ENCODE data around the gene ZNF33B.

Gene ZNF33B

DNA sequence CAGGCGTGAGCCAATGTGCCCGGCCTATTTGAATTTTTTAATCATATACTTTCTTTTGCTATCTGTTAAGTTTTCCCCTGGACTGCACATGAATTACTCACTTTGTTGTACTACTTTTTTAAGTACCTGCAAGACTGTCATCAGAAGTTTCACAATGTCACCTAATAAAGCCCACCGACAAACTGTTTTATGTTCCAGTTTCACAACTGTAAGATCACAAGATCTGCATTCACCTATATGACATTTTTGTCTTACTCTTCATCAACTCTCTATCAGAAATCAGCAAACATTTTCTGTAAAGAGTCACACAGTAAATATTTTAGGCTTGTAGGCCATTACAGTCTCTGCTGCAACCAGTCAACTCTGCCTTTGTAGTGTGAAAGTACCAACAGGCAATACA is 88.5 kb downstream of the ZNF33B start:
- ATAC-seq, result no peak
- TF ChIP-seq ZNF8 (CRISPR knock-in tag; IDR thresholded peaks at IDR 0.05) (no peak), ZNF565 (CRISPR knock-in tag; conservative IDR thresholded peaks at IDR 0.05; ENCODE audit: low read depth) (no peak), GLIS3 (CRISPR knock-in tag; IDR thresholded peaks at IDR 0.05) (no peak)
- TF ChIP-seq, protein P1, sequence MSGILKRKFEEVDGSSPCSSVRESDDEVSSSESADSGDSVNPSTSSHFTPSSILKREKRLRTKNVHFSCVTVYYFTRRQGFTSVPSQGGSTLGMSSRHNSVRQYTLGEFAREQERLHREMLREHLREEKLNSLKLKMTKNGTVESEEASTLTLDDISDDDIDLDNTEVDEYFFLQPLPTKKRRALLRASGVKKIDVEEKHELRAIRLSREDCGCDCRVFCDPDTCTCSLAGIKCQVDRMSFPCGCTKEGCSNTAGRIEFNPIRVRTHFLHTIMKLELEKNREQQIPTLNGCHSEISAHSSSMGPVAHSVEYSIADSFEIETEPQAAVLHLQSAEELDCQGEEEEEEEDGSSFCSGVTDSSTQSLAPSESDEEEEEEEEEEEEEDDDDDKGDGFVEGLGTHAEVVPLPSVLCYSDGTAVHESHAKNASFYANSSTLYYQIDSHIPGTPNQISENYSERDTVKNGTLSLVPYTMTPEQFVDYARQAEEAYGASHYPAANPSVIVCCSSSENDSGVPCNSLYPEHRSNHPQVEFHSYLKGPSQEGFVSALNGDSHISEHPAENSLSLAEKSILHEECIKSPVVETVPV (CRISPR knock-in tag; IDR thresholded peaks at IDR 0.05), result no peak

DNA sequence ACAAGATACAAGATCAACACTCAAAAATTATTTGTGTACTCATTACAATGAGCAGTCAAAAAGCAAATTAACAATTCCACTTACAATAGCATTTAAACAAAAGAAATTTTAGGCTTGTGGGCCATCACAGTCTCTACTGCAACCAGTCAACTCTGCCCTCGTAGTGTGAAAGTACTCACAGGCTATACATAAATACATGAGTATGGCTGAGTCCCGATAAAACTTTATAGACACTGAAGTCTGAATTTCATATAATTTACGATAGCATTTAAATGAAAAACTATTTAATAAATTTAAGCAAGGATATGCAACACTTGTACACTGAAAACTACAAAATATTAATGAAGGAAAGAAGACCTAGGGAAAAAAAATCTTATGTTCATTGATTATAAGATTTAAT is 90.1 kb downstream of the ZNF33B start:
- no peak for ATAC-seq
- TF ChIP-seq ZNF565 (CRISPR knock-in tag; conservative IDR thresholded peaks at IDR 0.05; ENCODE audit: low read depth), result no peak
- TF ChIP-seq OSR1 (CRISPR knock-in tag; IDR thresholded peaks at IDR 0.05), result no peak
- TF ChIP-seq, protein P2, sequence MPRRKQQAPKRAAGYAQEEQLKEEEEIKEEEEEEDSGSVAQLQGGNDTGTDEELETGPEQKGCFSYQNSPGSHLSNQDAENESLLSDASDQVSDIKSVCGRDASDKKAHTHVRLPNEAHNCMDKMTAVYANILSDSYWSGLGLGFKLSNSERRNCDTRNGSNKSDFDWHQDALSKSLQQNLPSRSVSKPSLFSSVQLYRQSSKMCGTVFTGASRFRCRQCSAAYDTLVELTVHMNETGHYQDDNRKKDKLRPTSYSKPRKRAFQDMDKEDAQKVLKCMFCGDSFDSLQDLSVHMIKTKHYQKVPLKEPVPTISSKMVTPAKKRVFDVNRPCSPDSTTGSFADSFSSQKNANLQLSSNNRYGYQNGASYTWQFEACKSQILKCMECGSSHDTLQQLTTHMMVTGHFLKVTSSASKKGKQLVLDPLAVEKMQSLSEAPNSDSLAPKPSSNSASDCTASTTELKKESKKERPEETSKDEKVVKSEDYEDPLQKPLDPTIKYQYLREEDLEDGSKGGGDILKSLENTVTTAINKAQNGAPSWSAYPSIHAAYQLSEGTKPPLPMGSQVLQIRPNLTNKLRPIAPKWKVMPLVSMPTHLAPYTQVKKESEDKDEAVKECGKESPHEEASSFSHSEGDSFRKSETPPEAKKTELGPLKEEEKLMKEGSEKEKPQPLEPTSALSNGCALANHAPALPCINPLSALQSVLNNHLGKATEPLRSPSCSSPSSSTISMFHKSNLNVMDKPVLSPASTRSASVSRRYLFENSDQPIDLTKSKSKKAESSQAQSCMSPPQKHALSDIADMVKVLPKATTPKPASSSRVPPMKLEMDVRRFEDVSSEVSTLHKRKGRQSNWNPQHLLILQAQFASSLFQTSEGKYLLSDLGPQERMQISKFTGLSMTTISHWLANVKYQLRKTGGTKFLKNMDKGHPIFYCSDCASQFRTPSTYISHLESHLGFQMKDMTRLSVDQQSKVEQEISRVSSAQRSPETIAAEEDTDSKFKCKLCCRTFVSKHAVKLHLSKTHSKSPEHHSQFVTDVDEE (CRISPR knock-in tag; IDR thresholded peaks at IDR 0.05), result no peak
- no peak for TF ChIP-seq TCF4 (CRISPR knock-in tag; IDR thresholded peaks at IDR 0.05; ENCODE audit: borderline replicate concordance)
- TF ChIP-seq ESRRG (CRISPR knock-in tag; IDR thresholded peaks at IDR 0.05), result no peak
- no peak for TF ChIP-seq TOX (CRISPR knock-in tag; IDR thresholded peaks at IDR 0.05; ENCODE audit: borderline replicate concordance)
- no peak for TF ChIP-seq ZNF70 (CRISPR knock-in tag; IDR thresholded peaks at IDR 0.05)
- TF ChIP-seq, protein P3, sequence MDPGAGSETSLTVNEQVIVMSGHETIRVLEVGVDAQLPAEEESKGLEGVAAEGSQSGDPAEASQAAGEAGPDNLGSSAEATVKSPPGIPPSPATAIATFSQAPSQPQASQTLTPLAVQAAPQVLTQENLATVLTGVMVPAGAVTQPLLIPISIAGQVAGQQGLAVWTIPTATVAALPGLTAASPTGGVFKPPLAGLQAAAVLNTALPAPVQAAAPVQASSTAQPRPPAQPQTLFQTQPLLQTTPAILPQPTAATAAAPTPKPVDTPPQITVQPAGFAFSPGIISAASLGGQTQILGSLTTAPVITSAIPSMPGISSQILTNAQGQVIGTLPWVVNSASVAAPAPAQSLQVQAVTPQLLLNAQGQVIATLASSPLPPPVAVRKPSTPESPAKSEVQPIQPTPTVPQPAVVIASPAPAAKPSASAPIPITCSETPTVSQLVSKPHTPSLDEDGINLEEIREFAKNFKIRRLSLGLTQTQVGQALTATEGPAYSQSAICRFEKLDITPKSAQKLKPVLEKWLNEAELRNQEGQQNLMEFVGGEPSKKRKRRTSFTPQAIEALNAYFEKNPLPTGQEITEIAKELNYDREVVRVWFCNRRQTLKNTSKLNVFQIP (CRISPR knock-in tag; IDR thresholded peaks at IDR 0.05; ENCODE audit: borderline replicate concordance, low read depth), result no peak
- no peak for TF ChIP-seq ISL1 (CRISPR knock-in tag; IDR thresholded peaks at IDR 0.05)
- TF ChIP-seq PPARA (CRISPR knock-in tag; IDR thresholded peaks at IDR 0.05; ENCODE audit: borderline replicate concordance), result no peak
- TF ChIP-seq SNAI2 (CRISPR knock-in tag; IDR thresholded peaks at IDR 0.05), result no peak
- TF ChIP-seq ZFP3 (CRISPR knock-in tag; IDR thresholded peaks at IDR 0.05), result no peak
- TF ChIP-seq, protein P4, sequence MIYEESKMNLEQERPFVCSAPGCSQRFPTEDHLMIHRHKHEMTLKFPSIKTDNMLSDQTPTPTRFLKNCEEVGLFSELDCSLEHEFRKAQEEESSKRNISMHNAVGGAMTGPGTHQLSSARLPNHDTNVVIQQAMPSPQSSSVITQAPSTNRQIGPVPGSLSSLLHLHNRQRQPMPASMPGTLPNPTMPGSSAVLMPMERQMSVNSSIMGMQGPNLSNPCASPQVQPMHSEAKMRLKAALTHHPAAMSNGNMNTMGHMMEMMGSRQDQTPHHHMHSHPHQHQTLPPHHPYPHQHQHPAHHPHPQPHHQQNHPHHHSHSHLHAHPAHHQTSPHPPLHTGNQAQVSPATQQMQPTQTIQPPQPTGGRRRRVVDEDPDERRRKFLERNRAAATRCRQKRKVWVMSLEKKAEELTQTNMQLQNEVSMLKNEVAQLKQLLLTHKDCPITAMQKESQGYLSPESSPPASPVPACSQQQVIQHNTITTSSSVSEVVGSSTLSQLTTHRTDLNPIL (CRISPR knock-in tag; IDR thresholded peaks at IDR 0.05; ENCODE audit: low read depth), result no peak
- TF ChIP-seq ZFP30 (CRISPR knock-in tag; IDR thresholded peaks at IDR 0.05), result no peak
- no peak for TF ChIP-seq BACH2 (CRISPR knock-in tag; IDR thresholded peaks at IDR 0.05; ENCODE audit: borderline replicate concordance)
- no peak for TF ChIP-seq GLIS3 (CRISPR knock-in tag; IDR thresholded peaks at IDR 0.05)
- TF ChIP-seq ZC3H10 (CRISPR knock-in tag; IDR thresholded peaks at IDR 0.05), result no peak

DNA sequence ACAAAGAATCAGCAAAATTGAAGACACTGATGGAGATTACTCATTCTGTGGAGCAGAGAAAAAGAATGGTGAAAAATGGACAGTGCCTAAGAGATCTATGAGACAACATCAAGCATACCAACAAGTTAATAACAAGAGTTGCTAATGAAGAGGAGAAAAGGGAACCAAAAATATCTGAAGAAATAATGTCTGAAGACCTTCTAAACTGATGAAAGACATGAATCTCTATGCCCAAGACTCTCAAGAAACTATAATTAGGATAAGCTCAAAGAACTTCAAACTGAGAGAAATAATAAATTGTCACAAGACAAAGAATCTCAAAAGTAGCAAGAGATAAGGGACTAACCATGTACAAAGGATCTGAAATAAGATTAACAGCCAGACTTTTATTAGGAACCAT is 93.4 kb downstream of the ZNF33B start:
- ATAC-seq, result no peak
- no peak for TF ChIP-seq PPARA (CRISPR knock-in tag; IDR thresholded peaks at IDR 0.05; ENCODE audit: borderline replicate concordance)
- TF ChIP-seq GLIS3 (CRISPR knock-in tag; IDR thresholded peaks at IDR 0.05), result no peak
- TF ChIP-seq ZNF70 (CRISPR knock-in tag; IDR thresholded peaks at IDR 0.05), result no peak

DNA sequence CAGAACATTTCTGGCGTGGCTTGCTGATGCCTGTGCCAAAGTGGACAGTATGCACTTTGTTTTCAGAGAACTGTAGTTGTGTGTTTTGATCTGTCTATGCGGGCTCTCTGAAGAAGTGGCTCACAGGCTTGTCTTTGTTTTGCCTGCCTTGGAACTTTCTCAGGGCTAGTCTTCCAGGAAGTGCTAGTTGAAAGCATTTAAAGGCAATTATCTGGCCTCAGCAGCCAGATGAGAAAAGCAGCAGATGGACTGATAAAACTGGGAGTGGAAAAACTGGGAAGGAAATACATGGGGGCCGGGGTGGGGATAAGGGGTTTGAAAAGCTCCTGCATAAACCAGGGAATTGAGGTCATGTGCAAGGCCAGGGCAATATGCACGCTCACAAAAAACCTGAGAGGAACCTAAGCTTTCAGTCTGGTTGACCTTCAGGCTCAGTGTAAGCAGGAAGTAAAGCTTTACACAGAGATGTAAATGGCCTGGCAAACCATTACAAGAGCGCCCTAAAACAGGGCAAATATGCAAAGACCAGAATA is 94.5 kb downstream of the ZNF33B start:
- ATAC-seq, result no peak
- TF ChIP-seq TOX (CRISPR knock-in tag; IDR thresholded peaks at IDR 0.05; ENCODE audit: borderline replicate concordance) (no peak), SNAI2 (CRISPR knock-in tag; IDR thresholded peaks at IDR 0.05) (no peak), RARB (CRISPR knock-in tag; IDR thresholded peaks at IDR 0.05) (no peak)

Measured in SK-N-SH treated with all-trans-retinoic acid at 6 μM for 48 hours (cell line).